ENCODE results near the gene APLP2. TPM values are rescaled to one million over a fixed set of nuclear protein-coding genes. Genes with fewer than 3 reads are reported as not detected.
"Not testable (repeated sequence)": the region's sequence is repeated elsewhere in the genome, so short reads cannot be mapped to it uniquely, and the experiment has no call there.

The APLP2 gene
- total RNA-seq, 2 donors from 2014 or later = 284 to 350 TPM

GRCh38 chr11:130179396-130180306 is 110.0 kb downstream of the APLP2 start:
- intact Hi-C loops (cut with DNase I) = no loop called here
- no peak for DNase-seq (ENCODE audit: low spot score)

- DNase-seq (ENCODE audit: low spot score) = no peak
- intact Hi-C loops (cut with DNase I) = no loop called here
Measured at GRCh38 chr11:130180491-130180890, 110.8 kb downstream of the APLP2 start.

GRCh38 chr11:130180896-130181294 is 111.2 kb downstream of the APLP2 start:
- intact Hi-C loops (cut with DNase I) = no loop called here
- DNase-seq (ENCODE audit: low spot score) = no peak

- intact Hi-C loops (cut with DNase I) = no loop called here
- DNase-seq (ENCODE audit: low spot score) = no peak
Measured at GRCh38 chr11:130181295-130182272, 111.9 kb downstream of the APLP2 start.

GRCh38 chr11:130183878-130184610 is 114.3 kb downstream of the APLP2 start:
- DNase-seq (ENCODE audit: low spot score) = no peak

GRCh38 chr11:130187096-130187495 is 117.4 kb downstream of the APLP2 start:
- intact Hi-C loops (cut with DNase I) = no loop called here
- no peak for DNase-seq (ENCODE audit: low spot score)

More at GRCh38 chr11:130183878-130184610, 114.3 kb downstream of the APLP2 start:
- intact Hi-C loops (cut with DNase I) = no loop called here

- DNase-seq (ENCODE audit: low spot score) = no peak
- intact Hi-C loops (cut with DNase I) = no loop called here
Measured at GRCh38 chr11:130188047-130188446, 118.4 kb downstream of the APLP2 start.

GRCh38 chr11:130188585-130189347 is 119.1 kb downstream of the APLP2 start:
- DNase-seq (ENCODE audit: low spot score) = no peak

GRCh38 chr11:130189492-130190210 is 120.0 kb downstream of the APLP2 start:
- intact Hi-C loops (cut with DNase I) = no loop called here
- DNase-seq (ENCODE audit: low spot score) = no peak

More at GRCh38 chr11:130188585-130189347, 119.1 kb downstream of the APLP2 start:
- intact Hi-C loops (cut with DNase I) = no loop called here

GRCh38 chr11:130190371-130190881 is 120.7 kb downstream of the APLP2 start:
- no peak for DNase-seq (ENCODE audit: low spot score)
- intact Hi-C loops (cut with DNase I) = no loop called here

- DNase-seq (ENCODE audit: low spot score) = no peak
- intact Hi-C loops (cut with DNase I) = no loop called here
Measured at GRCh38 chr11:130191896-130192295, 122.2 kb downstream of the APLP2 start.

GRCh38 chr11:130192845-130193267 is 123.2 kb downstream of the APLP2 start:
- intact Hi-C loops (cut with DNase I) = no loop called here
- DNase-seq (ENCODE audit: low spot score) = no peak

- DNase-seq (ENCODE audit: low spot score); intact Hi-C loops (cut with DNase I): not testable (repeated sequence)
Measured at GRCh38 chr11:130193551-130193950, 123.9 kb downstream of the APLP2 start.

Other genes with a start within 250 kb of the APLP2 start
- 10 to 100 TPM; 14.3 to 15.9 TPM for gene NFRKB, start 174.3 kb upstream of the APLP2 start, total RNA-seq
- 10 to 100 TPM in 1 of 2 donors, 1 to 10 TPM in 1; 5.0 to 10.7 TPM for gene PRDM10, start 67.1 kb upstream of the APLP2 start, total RNA-seq
- 1 to 10 TPM; 4.9 to 6.0 TPM for gene ST14, start 89.9 kb downstream of the APLP2 start, total RNA-seq
- 10 to 100 TPM; 24.2 to 30.5 TPM for gene ZBTB44, start 245.0 kb downstream of the APLP2 start, total RNA-seq